Neural cell (in vitro differentiated cells): Measurements from ENCODE around the gene LPP.

Experiments
- EZH2 ChIP-seq: fragments of 200-600, 300-800 bp; shearing (Covaris generic), sonication (generic); IDR thresholded peaks from 2 replicates; pipeline ENCODE4 v1.6.1; 2014; ENCODE audit warnings: antibody characterized with exemption, low read length, borderline replicate concordance, mild to moderate bottlenecking; ENCODE audit not compliant: insufficient read depth, poor library complexity, severe bottlenecking
- MXI1 ChIP-seq: fragments of 450-650 bp; conservative IDR thresholded peaks from 2 replicates; pipeline ENCODE4 v1.6.1; 2014; ENCODE audit warnings: antibody characterized with exemption, mild to moderate bottlenecking; ENCODE audit not compliant: poor library complexity, severe bottlenecking
- POLR2AphosphoS5 ChIP-seq: IDR thresholded peaks from 2 replicates; pipeline ENCODE4 v1.6.1; 2012
- TF ChIP-seq, protein P1 (sequence below): fragments of 450-650 bp; IDR thresholded peaks from 2 replicates; pipeline ENCODE4 v1.5.1; 2014; ENCODE audit warnings: antibody characterized with exemption, mild to moderate bottlenecking, moderate library complexity; ENCODE audit not compliant: poor library complexity, severe bottlenecking

DNA sequence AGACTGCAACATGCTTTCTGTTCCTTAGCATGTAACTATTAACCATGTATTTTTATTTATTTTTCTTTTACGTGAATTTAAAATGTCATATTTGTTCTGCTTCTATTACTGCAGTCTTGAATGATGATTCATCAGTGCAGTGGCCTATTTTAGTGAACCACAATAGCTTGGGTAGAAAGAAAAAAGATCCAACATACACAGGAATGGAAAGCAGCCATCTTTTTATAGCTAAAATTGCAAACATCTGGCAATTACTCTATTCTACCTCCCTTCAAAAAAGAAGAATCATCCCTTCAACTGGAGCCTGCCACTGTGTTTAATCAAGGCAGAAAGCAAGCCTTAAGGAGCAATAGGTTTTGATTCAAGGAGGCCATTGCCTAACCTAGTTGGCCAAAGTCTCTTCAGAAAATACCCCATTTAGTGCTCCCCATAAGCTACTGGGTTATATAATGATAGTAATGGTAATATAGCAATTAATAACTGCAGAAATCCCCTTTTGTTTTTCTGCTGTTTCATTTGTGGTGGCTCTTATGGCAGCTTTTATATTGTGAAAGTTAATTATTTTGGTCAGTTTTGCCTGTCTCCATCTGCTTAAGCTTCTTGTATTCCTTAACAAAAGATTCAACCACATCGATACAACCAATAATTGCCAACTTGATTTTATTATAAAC lies 267.3 kb downstream of the LPP start:
- TF ChIP-seq, protein P1, sequence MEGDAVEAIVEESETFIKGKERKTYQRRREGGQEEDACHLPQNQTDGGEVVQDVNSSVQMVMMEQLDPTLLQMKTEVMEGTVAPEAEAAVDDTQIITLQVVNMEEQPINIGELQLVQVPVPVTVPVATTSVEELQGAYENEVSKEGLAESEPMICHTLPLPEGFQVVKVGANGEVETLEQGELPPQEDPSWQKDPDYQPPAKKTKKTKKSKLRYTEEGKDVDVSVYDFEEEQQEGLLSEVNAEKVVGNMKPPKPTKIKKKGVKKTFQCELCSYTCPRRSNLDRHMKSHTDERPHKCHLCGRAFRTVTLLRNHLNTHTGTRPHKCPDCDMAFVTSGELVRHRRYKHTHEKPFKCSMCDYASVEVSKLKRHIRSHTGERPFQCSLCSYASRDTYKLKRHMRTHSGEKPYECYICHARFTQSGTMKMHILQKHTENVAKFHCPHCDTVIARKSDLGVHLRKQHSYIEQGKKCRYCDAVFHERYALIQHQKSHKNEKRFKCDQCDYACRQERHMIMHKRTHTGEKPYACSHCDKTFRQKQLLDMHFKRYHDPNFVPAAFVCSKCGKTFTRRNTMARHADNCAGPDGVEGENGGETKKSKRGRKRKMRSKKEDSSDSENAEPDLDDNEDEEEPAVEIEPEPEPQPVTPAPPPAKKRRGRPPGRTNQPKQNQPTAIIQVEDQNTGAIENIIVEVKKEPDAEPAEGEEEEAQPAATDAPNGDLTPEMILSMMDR = no peak
- TF ChIP-seq EZH2 (no peak), MXI1 (no peak), POLR2AphosphoS5 (no peak)
